ENCODE data around the gene SPOCD1.
"Not testable (repeated sequence)": the region's sequence is repeated elsewhere in the genome, so short reads cannot be mapped to it uniquely, and the experiment has no call there.

DNA sequence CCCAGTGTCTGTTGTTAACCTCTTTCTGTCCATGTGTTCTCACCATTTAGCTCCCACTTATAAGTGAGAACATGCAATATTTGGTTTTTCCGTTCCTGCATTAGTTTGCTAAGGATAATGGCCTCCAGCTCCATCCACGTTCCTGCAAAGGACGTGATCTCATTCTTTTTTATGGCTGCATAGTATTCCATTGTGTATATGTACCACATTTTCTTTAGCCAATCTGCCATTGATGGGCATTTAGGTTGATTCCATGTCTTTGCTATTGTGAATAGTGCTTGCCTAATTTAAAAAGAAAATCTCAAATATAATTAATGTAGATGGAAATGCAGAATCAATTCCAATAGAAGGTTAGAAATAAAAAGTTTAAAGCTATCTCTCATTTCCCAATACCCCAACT is 679 bp upstream of the SPOCD1 start:
- not testable (repeated sequence) for TF ChIP-seq EZH2phosphoT487 (IDR thresholded peaks at IDR 0.05; ENCODE audit: unreplicated experiment); EZH2 (IDR thresholded peaks at IDR 0.05; ENCODE audit: low read depth, unreplicated experiment); POLR2AphosphoS5 (IDR thresholded peaks at IDR 0.05; ENCODE audit: low read depth); CREB1 (CRISPR knock-in tag; IDR thresholded peaks at IDR 0.05; ENCODE audit: low read depth); JUNB (IDR thresholded peaks at IDR 0.05; ENCODE audit: unreplicated experiment); ZNF114 (CRISPR knock-in tag; IDR thresholded peaks at IDR 0.05); NANOG (IDR thresholded peaks at IDR 0.05; ENCODE audit: borderline replicate concordance)
- TF ChIP-seq, protein P1, sequence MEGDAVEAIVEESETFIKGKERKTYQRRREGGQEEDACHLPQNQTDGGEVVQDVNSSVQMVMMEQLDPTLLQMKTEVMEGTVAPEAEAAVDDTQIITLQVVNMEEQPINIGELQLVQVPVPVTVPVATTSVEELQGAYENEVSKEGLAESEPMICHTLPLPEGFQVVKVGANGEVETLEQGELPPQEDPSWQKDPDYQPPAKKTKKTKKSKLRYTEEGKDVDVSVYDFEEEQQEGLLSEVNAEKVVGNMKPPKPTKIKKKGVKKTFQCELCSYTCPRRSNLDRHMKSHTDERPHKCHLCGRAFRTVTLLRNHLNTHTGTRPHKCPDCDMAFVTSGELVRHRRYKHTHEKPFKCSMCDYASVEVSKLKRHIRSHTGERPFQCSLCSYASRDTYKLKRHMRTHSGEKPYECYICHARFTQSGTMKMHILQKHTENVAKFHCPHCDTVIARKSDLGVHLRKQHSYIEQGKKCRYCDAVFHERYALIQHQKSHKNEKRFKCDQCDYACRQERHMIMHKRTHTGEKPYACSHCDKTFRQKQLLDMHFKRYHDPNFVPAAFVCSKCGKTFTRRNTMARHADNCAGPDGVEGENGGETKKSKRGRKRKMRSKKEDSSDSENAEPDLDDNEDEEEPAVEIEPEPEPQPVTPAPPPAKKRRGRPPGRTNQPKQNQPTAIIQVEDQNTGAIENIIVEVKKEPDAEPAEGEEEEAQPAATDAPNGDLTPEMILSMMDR (conservative IDR thresholded peaks at IDR 0.05; ENCODE audit: low read depth in 2 of 2), result not testable (repeated sequence)
- TF ChIP-seq, protein P2, sequence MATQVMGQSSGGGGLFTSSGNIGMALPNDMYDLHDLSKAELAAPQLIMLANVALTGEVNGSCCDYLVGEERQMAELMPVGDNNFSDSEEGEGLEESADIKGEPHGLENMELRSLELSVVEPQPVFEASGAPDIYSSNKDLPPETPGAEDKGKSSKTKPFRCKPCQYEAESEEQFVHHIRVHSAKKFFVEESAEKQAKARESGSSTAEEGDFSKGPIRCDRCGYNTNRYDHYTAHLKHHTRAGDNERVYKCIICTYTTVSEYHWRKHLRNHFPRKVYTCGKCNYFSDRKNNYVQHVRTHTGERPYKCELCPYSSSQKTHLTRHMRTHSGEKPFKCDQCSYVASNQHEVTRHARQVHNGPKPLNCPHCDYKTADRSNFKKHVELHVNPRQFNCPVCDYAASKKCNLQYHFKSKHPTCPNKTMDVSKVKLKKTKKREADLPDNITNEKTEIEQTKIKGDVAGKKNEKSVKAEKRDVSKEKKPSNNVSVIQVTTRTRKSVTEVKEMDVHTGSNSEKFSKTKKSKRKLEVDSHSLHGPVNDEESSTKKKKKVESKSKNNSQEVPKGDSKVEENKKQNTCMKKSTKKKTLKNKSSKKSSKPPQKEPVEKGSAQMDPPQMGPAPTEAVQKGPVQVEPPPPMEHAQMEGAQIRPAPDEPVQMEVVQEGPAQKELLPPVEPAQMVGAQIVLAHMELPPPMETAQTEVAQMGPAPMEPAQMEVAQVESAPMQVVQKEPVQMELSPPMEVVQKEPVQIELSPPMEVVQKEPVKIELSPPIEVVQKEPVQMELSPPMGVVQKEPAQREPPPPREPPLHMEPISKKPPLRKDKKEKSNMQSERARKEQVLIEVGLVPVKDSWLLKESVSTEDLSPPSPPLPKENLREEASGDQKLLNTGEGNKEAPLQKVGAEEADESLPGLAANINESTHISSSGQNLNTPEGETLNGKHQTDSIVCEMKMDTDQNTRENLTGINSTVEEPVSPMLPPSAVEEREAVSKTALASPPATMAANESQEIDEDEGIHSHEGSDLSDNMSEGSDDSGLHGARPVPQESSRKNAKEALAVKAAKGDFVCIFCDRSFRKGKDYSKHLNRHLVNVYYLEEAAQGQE (IDR thresholded peaks at IDR 0.05; ENCODE audit: unreplicated experiment), result not testable (repeated sequence)
- TF ChIP-seq, protein P3, sequence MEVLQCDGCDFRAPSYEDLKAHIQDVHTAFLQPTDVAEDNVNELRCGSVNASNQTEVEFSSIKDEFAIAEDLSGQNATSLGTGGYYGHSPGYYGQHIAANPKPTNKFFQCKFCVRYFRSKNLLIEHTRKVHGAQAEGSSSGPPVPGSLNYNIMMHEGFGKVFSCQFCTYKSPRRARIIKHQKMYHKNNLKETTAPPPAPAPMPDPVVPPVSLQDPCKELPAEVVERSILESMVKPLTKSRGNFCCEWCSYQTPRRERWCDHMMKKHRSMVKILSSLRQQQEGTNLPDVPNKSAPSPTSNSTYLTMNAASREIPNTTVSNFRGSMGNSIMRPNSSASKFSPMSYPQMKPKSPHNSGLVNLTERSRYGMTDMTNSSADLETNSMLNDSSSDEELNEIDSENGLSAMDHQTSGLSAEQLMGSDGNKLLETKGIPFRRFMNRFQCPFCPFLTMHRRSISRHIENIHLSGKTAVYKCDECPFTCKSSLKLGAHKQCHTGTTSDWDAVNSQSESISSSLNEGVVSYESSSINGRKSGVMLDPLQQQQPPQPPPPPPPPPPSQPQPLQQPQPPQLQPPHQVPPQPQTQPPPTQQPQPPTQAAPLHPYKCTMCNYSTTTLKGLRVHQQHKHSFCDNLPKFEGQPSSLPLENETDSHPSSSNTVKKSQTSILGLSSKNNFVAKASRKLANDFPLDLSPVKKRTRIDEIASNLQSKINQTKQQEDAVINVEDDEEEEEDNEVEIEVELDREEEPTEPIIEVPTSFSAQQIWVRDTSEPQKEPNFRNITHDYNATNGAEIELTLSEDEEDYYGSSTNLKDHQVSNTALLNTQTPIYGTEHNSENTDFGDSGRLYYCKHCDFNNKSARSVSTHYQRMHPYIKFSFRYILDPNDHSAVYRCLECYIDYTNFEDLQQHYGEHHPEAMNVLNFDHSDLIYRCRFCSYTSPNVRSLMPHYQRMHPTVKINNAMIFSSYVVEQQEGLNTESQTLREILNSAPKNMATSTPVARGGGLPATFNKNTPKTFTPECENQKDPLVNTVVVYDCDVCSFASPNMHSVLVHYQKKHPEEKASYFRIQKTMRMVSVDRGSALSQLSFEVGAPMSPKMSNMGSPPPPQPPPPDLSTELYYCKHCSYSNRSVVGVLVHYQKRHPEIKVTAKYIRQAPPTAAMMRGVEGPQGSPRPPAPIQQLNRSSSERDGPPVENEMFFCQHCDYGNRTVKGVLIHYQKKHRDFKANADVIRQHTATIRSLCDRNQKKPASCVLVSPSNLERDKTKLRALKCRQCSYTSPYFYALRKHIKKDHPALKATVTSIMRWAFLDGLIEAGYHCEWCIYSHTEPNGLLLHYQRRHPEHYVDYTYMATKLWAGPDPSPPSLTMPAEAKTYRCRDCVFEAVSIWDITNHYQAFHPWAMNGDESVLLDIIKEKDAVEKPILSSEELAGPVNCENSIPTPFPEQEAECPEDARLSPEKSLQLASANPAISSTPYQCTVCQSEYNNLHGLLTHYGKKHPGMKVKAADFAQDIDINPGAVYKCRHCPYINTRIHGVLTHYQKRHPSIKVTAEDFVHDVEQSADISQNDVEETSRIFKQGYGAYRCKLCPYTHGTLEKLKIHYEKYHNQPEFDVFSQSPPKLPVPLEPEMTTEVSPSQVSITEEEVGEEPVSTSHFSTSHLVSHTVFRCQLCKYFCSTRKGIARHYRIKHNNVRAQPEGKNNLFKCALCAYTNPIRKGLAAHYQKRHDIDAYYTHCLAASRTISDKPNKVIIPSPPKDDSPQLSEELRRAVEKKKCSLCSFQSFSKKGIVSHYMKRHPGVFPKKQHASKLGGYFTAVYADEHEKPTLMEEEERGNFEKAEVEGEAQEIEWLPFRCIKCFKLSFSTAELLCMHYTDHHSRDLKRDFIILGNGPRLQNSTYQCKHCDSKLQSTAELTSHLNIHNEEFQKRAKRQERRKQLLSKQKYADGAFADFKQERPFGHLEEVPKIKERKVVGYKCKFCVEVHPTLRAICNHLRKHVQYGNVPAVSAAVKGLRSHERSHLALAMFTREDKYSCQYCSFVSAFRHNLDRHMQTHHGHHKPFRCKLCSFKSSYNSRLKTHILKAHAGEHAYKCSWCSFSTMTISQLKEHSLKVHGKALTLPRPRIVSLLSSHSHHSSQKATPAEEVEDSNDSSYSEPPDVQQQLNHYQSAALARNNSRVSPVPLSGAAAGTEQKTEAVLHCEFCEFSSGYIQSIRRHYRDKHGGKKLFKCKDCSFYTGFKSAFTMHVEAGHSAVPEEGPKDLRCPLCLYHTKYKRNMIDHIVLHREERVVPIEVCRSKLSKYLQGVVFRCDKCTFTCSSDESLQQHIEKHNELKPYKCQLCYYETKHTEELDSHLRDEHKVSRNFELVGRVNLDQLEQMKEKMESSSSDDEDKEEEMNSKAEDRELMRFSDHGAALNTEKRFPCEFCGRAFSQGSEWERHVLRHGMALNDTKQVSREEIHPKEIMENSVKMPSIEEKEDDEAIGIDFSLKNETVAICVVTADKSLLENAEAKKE (CRISPR knock-in tag; IDR thresholded peaks at IDR 0.05), result not testable (repeated sequence)

Measured in GM23338 (cell line).